ENCODE results near the gene PALM. TPM values are rescaled to one million over a fixed set of nuclear protein-coding genes. Genes with fewer than 3 reads are reported as not detected.

Gene PALM
- polyA plus RNA-seq, 1 donor from 2014 or later, result 74.8 TPM

GRCh38 chr19:756236-756635 is 47.5 kb downstream of the PALM start:
- Histone ChIP-seq H3K4me3 (ENCODE audit: low read length) (no peak overlapping the region), H3K79me2 (replicated peaks; ENCODE audit: insufficient read depth, low read length) (no peaks in the 10 kb centered on the region), H3K9me3 (ENCODE audit: low read length) (no peaks in the 10 kb centered on the region), H3K36me3 (ENCODE audit: insufficient read depth, low read length) (no peaks in the 10 kb centered on the region), H3K27ac (ENCODE audit: low read length) (no peak overlapping the region), H3K9me2 (ENCODE audit: insufficient read depth, low read length) (no peaks in the 10 kb centered on the region), H3K27me3 (ENCODE audit: insufficient read depth, low read depth, low read length) (no peaks in the 10 kb centered on the region), H3F3A (ENCODE audit: insufficient read depth, low read length, poor library complexity, severe bottlenecking) (no peaks in the 10 kb centered on the region), H4K20me1 (ENCODE audit: insufficient read depth) (no peaks in the 10 kb centered on the region), H3K9ac (ENCODE audit: low read length) (no peak overlapping the region), H2AFZ (ENCODE audit: low read depth, low read length) (no peak overlapping the region), H3K4me2 (ENCODE audit: low read length) (no peak overlapping the region)
- TF ChIP-seq RAD21 (conservative IDR thresholded peaks at IDR 0.05) (no peak), EP300 (conservative IDR thresholded peaks at IDR 0.05; ENCODE audit: poor library complexity, severe bottlenecking) (no peak), CTCF (IDR thresholded peaks at IDR 0.05; ENCODE audit: poor library complexity, severe bottlenecking) (no peak), SMC3 (conservative IDR thresholded peaks at IDR 0.05; ENCODE audit: poor library complexity) (no peak)

GRCh38 chr19:756821-757688 is 48.3 kb downstream of the PALM start:
- Histone ChIP-seq H3K27me3 (ENCODE audit: insufficient read depth, low read depth, low read length) (no peaks in the 10 kb centered on the region), H2AFZ (ENCODE audit: low read depth, low read length) (no peak overlapping the region), H3K9me3 (ENCODE audit: low read length) (no peaks in the 10 kb centered on the region), H3K9me2 (ENCODE audit: insufficient read depth, low read length) (no peaks in the 10 kb centered on the region), H3K4me2 (ENCODE audit: low read length) (no peak overlapping the region), H4K20me1 (ENCODE audit: insufficient read depth) (no peaks in the 10 kb centered on the region), H3K9ac (ENCODE audit: low read length) (no peak overlapping the region), H3F3A (ENCODE audit: insufficient read depth, low read length, poor library complexity, severe bottlenecking) (no peaks in the 10 kb centered on the region), H3K27ac (ENCODE audit: low read length) (no peak overlapping the region), H3K4me3 (ENCODE audit: low read length) (no peak overlapping the region), H3K36me3 (ENCODE audit: insufficient read depth, low read length) (no peaks in the 10 kb centered on the region), H3K79me2 (replicated peaks; ENCODE audit: insufficient read depth, low read length) (no peaks in the 10 kb centered on the region)
- TF ChIP-seq MXI1 (conservative IDR thresholded peaks at IDR 0.05; ENCODE audit: poor library complexity, severe bottlenecking) (no peak), TAF1 (IDR thresholded peaks at IDR 0.05; ENCODE audit: low read depth) (no peak), CTCF (IDR thresholded peaks at IDR 0.05; ENCODE audit: poor library complexity, severe bottlenecking) (no peak), REST (IDR thresholded peaks at IDR 0.05; ENCODE audit: borderline replicate concordance) (no peak), POLR2AphosphoS5 (IDR thresholded peaks at IDR 0.05) (no peak), SMC3 (conservative IDR thresholded peaks at IDR 0.05; ENCODE audit: poor library complexity) (no peak), EP300 (conservative IDR thresholded peaks at IDR 0.05; ENCODE audit: poor library complexity, severe bottlenecking) (no peak), EZH2 (IDR thresholded peaks at IDR 0.05; ENCODE audit: borderline replicate concordance, insufficient read depth, low read length, poor library complexity, severe bottlenecking) (no peak), RAD21 (conservative IDR thresholded peaks at IDR 0.05) (no peak)
